SK-N-SH treated with all-trans-retinoic acid at 6 μM for 48 hours (cell line): ENCODE measurements around the gene PPP1R7.

ENCODE experiments used
- ARNTL ChIP-seq: fragments of 450-650 bp; formaldehyde crosslinking; IDR thresholded peaks from 2 replicates; pipeline ENCODE4 v1.5.0; 2020; ENCODE audit warnings: low read depth, mild to moderate bottlenecking, moderate library complexity, borderline replicate concordance
- ESRRG ChIP-seq: fragments of 250-450 bp; sonication (Bioruptor Pico); IDR thresholded peaks from 2 replicates; pipeline ENCODE4 v1.6.1; 2021; ENCODE audit warnings: mild to moderate bottlenecking
- RARB ChIP-seq: fragments of 250-450 bp; sonication (Bioruptor Pico); IDR thresholded peaks from 2 replicates; pipeline ENCODE4 v1.8.0; 2021; ENCODE audit warnings: mild to moderate bottlenecking, moderate library complexity
- SNAI2 ChIP-seq: fragments of 250-450 bp; sonication (Bioruptor Pico); IDR thresholded peaks from 2 replicates; pipeline ENCODE4 v1.5.0; 2020; ENCODE audit warnings: mild to moderate bottlenecking, moderate library complexity
- TOX ChIP-seq: fragments of 250-450 bp; sonication (Bioruptor Pico); IDR thresholded peaks from 2 replicates; pipeline ENCODE4 v1.8.0; 2021; ENCODE audit warnings: mild to moderate bottlenecking, moderate library complexity, borderline replicate concordance
- ZC3H10 ChIP-seq: fragments of 250-450 bp; sonication (Bioruptor Pico); IDR thresholded peaks from 2 replicates; pipeline ENCODE4 v1.5.1; 2021; ENCODE audit warnings: mild to moderate bottlenecking, moderate library complexity
- ZFP30 ChIP-seq: fragments of 450-650 bp; formaldehyde crosslinking; IDR thresholded peaks from 2 replicates; pipeline ENCODE4 v1.5.0; 2022; ENCODE audit warnings: mild to moderate bottlenecking, moderate library complexity
- ZNF565 ChIP-seq: fragments of 450-650 bp; formaldehyde crosslinking; conservative IDR thresholded peaks from 2 replicates; pipeline ENCODE4 v1.5.0; 2020; ENCODE audit warnings: low read depth, mild to moderate bottlenecking, moderate library complexity
- ZNF8 ChIP-seq: fragments of 450-650 bp; formaldehyde crosslinking; IDR thresholded peaks from 2 replicates; pipeline ENCODE4 v1.5.0; 2020; ENCODE audit warnings: mild to moderate bottlenecking, moderate library complexity
- TF ChIP-seq, protein P1 (sequence below): fragments of 250-450 bp; sonication (Bioruptor Pico); IDR thresholded peaks from 2 replicates; pipeline ENCODE4 v1.8.0; 2020; ENCODE audit warnings: mild to moderate bottlenecking, moderate library complexity, borderline replicate concordance
- TF ChIP-seq, protein P2 (sequence below): fragments of 250-450 bp; sonication (Bioruptor Pico); IDR thresholded peaks from 2 replicates; pipeline ENCODE4 v1.5.1; 2021; ENCODE audit warnings: mild to moderate bottlenecking, moderate library complexity
- TF ChIP-seq, protein P3 (sequence below): fragments of 250-450 bp; sonication (Bioruptor Pico); IDR thresholded peaks from 2 replicates; pipeline ENCODE4 v1.5.1; 2020; ENCODE audit warnings: low read depth, mild to moderate bottlenecking, moderate library complexity

DNA sequence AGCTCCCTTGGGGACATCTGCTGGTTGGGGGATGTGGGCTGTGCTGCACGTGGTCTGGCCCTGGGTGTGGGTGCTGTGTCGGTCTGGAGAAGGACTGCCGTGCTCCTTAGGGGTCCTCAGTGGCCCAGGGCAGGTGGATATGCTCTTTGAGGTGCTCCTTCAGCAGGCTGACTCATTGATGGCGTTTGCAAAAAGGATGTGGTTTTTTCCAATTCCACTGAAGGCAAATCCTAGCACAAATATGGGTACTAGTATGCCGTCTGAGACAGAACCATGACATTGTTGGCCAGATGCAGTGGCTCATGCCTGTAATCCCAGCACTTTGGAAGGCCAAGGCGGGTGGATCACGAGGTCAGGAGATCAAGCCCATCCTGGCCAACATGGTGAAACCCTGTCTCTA lies 3.3 kb downstream of the PPP1R7 start:
- no peak for TF ChIP-seq ZFP30 (CRISPR knock-in tag)
- no peak for TF ChIP-seq RARB
- TF ChIP-seq TOX (CRISPR knock-in tag): no peak
- TF ChIP-seq ZNF565 (CRISPR knock-in tag): no peak
- TF ChIP-seq, protein P1, sequence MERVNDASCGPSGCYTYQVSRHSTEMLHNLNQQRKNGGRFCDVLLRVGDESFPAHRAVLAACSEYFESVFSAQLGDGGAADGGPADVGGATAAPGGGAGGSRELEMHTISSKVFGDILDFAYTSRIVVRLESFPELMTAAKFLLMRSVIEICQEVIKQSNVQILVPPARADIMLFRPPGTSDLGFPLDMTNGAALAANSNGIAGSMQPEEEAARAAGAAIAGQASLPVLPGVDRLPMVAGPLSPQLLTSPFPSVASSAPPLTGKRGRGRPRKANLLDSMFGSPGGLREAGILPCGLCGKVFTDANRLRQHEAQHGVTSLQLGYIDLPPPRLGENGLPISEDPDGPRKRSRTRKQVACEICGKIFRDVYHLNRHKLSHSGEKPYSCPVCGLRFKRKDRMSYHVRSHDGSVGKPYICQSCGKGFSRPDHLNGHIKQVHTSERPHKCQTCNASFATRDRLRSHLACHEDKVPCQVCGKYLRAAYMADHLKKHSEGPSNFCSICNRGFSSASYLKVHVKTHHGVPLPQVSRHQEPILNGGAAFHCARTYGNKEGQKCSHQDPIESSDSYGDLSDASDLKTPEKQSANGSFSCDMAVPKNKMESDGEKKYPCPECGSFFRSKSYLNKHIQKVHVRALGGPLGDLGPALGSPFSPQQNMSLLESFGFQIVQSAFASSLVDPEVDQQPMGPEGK: no peak
- TF ChIP-seq ESRRG (CRISPR knock-in tag): no peak
- TF ChIP-seq ARNTL (CRISPR knock-in tag): no peak
- no peak for TF ChIP-seq SNAI2
- TF ChIP-seq ZNF8 (CRISPR knock-in tag): no peak
- TF ChIP-seq, protein P2, sequence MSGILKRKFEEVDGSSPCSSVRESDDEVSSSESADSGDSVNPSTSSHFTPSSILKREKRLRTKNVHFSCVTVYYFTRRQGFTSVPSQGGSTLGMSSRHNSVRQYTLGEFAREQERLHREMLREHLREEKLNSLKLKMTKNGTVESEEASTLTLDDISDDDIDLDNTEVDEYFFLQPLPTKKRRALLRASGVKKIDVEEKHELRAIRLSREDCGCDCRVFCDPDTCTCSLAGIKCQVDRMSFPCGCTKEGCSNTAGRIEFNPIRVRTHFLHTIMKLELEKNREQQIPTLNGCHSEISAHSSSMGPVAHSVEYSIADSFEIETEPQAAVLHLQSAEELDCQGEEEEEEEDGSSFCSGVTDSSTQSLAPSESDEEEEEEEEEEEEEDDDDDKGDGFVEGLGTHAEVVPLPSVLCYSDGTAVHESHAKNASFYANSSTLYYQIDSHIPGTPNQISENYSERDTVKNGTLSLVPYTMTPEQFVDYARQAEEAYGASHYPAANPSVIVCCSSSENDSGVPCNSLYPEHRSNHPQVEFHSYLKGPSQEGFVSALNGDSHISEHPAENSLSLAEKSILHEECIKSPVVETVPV (CRISPR knock-in tag): no peak
- TF ChIP-seq ZC3H10 (CRISPR knock-in tag): no peak
- TF ChIP-seq, protein P3, sequence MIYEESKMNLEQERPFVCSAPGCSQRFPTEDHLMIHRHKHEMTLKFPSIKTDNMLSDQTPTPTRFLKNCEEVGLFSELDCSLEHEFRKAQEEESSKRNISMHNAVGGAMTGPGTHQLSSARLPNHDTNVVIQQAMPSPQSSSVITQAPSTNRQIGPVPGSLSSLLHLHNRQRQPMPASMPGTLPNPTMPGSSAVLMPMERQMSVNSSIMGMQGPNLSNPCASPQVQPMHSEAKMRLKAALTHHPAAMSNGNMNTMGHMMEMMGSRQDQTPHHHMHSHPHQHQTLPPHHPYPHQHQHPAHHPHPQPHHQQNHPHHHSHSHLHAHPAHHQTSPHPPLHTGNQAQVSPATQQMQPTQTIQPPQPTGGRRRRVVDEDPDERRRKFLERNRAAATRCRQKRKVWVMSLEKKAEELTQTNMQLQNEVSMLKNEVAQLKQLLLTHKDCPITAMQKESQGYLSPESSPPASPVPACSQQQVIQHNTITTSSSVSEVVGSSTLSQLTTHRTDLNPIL (CRISPR knock-in tag): no peak
